Measurements from ENCODE around the gene HAPLN1. TPM values are rescaled to one million over a fixed set of nuclear protein-coding genes. Genes with fewer than 3 reads are reported as not detected.
A peak's percentile ranks its signal among the peaks of the same experiment; 100 is the strongest.

HAPLN1 gene
- not detected for total RNA-seq
- not detected for polyA plus RNA-seq
- total RNA-seq: not detected

DNA sequence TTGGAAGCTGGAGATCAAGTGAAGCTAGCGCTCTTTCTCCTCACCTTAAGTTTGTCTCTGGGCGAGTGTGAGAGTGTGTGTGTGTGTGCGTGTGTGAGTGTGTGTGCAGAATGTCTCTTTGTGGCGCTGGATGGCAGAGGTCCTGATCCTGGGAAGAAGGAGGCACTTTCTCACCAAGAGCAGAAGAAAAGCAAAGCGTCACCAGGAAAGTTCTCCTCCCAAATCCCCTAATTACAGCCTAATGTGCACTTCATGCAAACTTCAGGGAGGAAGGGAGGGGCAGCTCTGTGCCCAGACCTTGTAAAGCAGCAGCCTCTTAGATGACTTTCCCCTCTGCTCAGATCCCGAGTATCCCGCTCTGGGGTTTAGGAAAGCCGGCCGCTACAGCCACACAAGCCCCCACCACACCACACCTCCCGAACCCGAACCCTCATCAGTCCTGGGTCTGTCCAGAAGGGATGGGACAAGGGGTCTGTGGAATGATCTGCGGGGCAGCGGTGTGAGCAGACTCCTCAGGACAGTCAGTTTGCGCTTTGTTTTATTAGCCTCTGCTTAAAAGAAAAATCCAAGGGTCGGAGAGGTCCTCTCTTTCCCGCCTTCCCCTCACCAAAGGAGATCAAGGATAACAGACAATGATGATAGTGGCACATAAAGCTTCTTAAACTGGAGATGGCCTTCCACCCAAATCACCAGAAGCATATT, at the start of gene HAPLN1:
TSS of gene HAPLN1 (minus strand) at position 20 of the 702 bp plus-strand sequence. CDS start 47,332 bp downstream, outside the sequence.
- Mint-ChIP-seq H3K4me3 (peak within 1 kb of the TSS in 9 of 10 donors; percentile 69 to 89 (median 76)), H3K27ac (no peak within 1 kb of the TSS), H3K4me1 (peaks cover 5 to 18% (median 13%) of the 10 kb centered on the region in 7 donors), H3K9me3 (no peaks in the 10 kb centered on the region), H3K36me3 (no peaks in the 10 kb centered on the region), H3K27me3 (peaks cover 40 to 73% (median 57%) of the 10 kb centered on the region in 5 donors)
- no peak within 1 kb of the TSS for H3K4me3 ChIP-seq (ENCODE audit: low read length)
- no peaks in the 10 kb centered on the region for H3K4me1 ChIP-seq (ENCODE audit: control insufficient read depth in 2 of 2, insufficient read depth in 2 of 2, low read length in 2 of 2)
- no peaks in the 10 kb centered on the region for H3K36me3 ChIP-seq (ENCODE audit: control insufficient read depth in 2 of 3, insufficient read depth in 3 of 3, low read length in 3 of 3)
- no peak for DNase-seq
- no peaks in the 10 kb centered on the region for H3K9me3 ChIP-seq (ENCODE audit: control insufficient read depth in 2 of 3, low read length in 3 of 3)
- no peak for ATAC-seq
- peaks cover 0 to 9% of the 10 kb centered on the region in 2 donors for H3K27me3 ChIP-seq (ENCODE audit: control insufficient read depth in 2 of 2, insufficient read depth in 2 of 2, low read length in 2 of 2)
- H3K27ac ChIP-seq (ENCODE audit: low read depth, low read length): no peak within 1 kb of the TSS
- ChIA-PET POLR2A (no interaction called here), CTCF (interaction anchor here (0.7 kb wide), 1 partner anchor 518 kb away, joined by 3 read pairs; no protein-coding TSS in a partner anchor)
- intact Hi-C loops (cut with micrococcal nuclease): no loop called here

GRCh38 chr5:83767409-83767992, 46.8 kb upstream of the HAPLN1 start:
- no peak overlapping the region for H3K4me3 Mint-ChIP-seq
- Histone ChIP-seq H3K4me1 (ENCODE audit: control insufficient read depth in 2 of 2, insufficient read depth in 2 of 2, low read length in 2 of 2) (no peaks in the 10 kb centered on the region), H3K27ac (ENCODE audit: low read depth, low read length) (no peak overlapping the region), H3K36me3 (ENCODE audit: control insufficient read depth in 2 of 3, insufficient read depth in 3 of 3, low read length in 3 of 3) (no peaks in the 10 kb centered on the region), H3K4me3 (ENCODE audit: low read length) (no peak overlapping the region), H3K27me3 (ENCODE audit: control insufficient read depth in 2 of 2, insufficient read depth in 2 of 2, low read length in 2 of 2) (no peaks in the 10 kb centered on the region), H3K9me3 (ENCODE audit: control insufficient read depth in 2 of 3, low read length in 3 of 3) (peaks cover 0 to 3% (median 0%) of the 10 kb centered on the region in 3 experiments)
- peaks cover 0 to 5% (median 0%) of the 10 kb centered on the region in 5 donors for H3K27me3 Mint-ChIP-seq
- H3K9me3 Mint-ChIP-seq: peaks cover 0 to 21% (median 8%) of the 10 kb centered on the region in 11 donors
- ATAC-seq (no peak), DNase-seq (no peak)
- ChIA-PET CTCF (no interaction called here), POLR2A (no interaction called here)
- intact Hi-C loops (cut with micrococcal nuclease): no loop called here
- H3K36me3 Mint-ChIP-seq: no peaks in the 10 kb centered on the region
- no peak overlapping the region for H3K27ac Mint-ChIP-seq
- H3K4me1 Mint-ChIP-seq: no peaks in the 10 kb centered on the region

GRCh38 chr5:83764101-83764500, 43.4 kb upstream of the HAPLN1 start:
- H3K4me1 Mint-ChIP-seq: no peaks in the 10 kb centered on the region
- H3K27ac Mint-ChIP-seq: no peak overlapping the region
- POLR2A ChIA-PET: no interaction called here

GRCh38 chr5:83760579-83760978, 39.9 kb upstream of the HAPLN1 start:
- POLR2A ChIA-PET: no interaction called here
- no peaks in the 10 kb centered on the region for H3K36me3 Mint-ChIP-seq
- CTCF ChIA-PET: no interaction called here
- H3K27ac Mint-ChIP-seq: no peak overlapping the region
- no peaks in the 10 kb centered on the region for H3K4me1 ChIP-seq (ENCODE audit: control insufficient read depth in 2 of 2, insufficient read depth in 2 of 2, low read length in 2 of 2)
- no peak for DNase-seq
- no peak for ATAC-seq
- no peak overlapping the region for H3K4me3 ChIP-seq (ENCODE audit: low read length)
- no peaks in the 10 kb centered on the region for H3K27me3 ChIP-seq (ENCODE audit: control insufficient read depth in 2 of 2, insufficient read depth in 2 of 2, low read length in 2 of 2)
- no peak overlapping the region for H3K4me3 Mint-ChIP-seq
- no peak overlapping the region for H3K27ac ChIP-seq (ENCODE audit: low read depth, low read length)
- peaks cover 0 to 5% (median 0%) of the 10 kb centered on the region in 11 donors for H3K9me3 Mint-ChIP-seq
- intact Hi-C loops (cut with micrococcal nuclease): no loop called here
- H3K9me3 ChIP-seq (ENCODE audit: control insufficient read depth in 2 of 3, low read length in 3 of 3): no peaks in the 10 kb centered on the region
- no peaks in the 10 kb centered on the region for H3K36me3 ChIP-seq (ENCODE audit: control insufficient read depth in 2 of 3, insufficient read depth in 3 of 3, low read length in 3 of 3)
- no peaks in the 10 kb centered on the region for H3K4me1 Mint-ChIP-seq
- H3K27me3 Mint-ChIP-seq: peaks cover 0 to 8% (median 0%) of the 10 kb centered on the region in 5 donors

More at GRCh38 chr5:83764101-83764500, 43.4 kb upstream of the HAPLN1 start:
- Histone ChIP-seq H3K27me3 (ENCODE audit: control insufficient read depth in 2 of 2, insufficient read depth in 2 of 2, low read length in 2 of 2) (no peaks in the 10 kb centered on the region), H3K36me3 (ENCODE audit: control insufficient read depth in 2 of 3, insufficient read depth in 3 of 3, low read length in 3 of 3) (no peaks in the 10 kb centered on the region), H3K27ac (ENCODE audit: low read depth, low read length) (no peak overlapping the region), H3K9me3 (ENCODE audit: control insufficient read depth in 2 of 3, low read length in 3 of 3) (peaks cover 0 to 3% (median 0%) of the 10 kb centered on the region in 3 experiments), H3K4me3 (ENCODE audit: low read length) (no peak overlapping the region), H3K4me1 (ENCODE audit: control insufficient read depth in 2 of 2, insufficient read depth in 2 of 2, low read length in 2 of 2) (no peaks in the 10 kb centered on the region)
- H3K36me3 Mint-ChIP-seq: no peaks in the 10 kb centered on the region
- intact Hi-C loops (cut with micrococcal nuclease): no loop called here
- no peak overlapping the region for H3K4me3 Mint-ChIP-seq
- peaks cover 0 to 21% (median 8%) of the 10 kb centered on the region in 11 donors for H3K9me3 Mint-ChIP-seq
- H3K27me3 Mint-ChIP-seq: peaks cover 0 to 3% (median 0%) of the 10 kb centered on the region in 5 donors
- DNase-seq (no peak), ATAC-seq (no peak)
- CTCF ChIA-PET: no interaction called here

DNA sequence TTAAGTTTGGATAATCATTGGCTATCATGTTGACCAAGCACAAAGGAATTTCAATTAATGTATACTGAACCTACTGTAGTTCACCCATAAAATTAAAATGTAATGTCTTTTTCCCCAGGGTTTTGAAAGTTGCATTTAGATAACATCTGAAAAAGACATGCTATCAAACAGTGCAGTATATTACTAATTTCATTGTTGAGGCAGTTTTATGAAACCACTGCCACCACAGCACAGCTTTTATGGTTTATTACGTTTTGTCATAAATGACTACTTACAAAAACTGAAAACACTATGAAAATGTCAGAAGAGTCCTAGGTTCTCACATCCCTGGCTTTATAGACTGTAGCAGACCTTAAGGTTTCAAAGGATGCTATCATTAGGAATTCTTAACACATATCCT, 32.0 kb upstream of the HAPLN1 start:
- intact Hi-C loops (cut with micrococcal nuclease): no loop called here
- CTCF ChIA-PET: no interaction called here

DNA sequence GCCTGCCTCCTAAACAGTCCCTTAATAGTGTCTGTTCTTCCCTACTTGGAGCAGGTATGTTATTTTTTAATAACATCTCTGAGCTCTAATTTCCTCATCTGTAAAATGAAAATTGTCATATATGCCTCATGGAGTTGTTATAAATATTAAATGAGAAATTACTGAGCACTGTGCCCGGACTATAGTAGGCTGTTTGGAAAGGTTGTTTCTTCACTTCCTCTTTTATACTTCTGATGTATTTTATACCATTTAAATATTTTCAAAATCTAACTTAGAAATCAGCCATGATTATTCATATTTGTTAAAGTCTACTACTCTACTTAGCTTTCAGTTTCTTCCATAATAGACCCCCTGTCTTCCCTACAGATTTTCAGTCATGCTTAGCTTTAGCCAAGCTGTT, 30.5 kb upstream of the HAPLN1 start:
- Histone ChIP-seq H3K4me1 (ENCODE audit: control insufficient read depth in 2 of 2, insufficient read depth in 2 of 2, low read length in 2 of 2) (no peaks in the 10 kb centered on the region), H3K27ac (ENCODE audit: low read depth, low read length) (no peak overlapping the region), H3K4me3 (ENCODE audit: low read length) (no peak overlapping the region), H3K36me3 (ENCODE audit: control insufficient read depth in 2 of 3, insufficient read depth in 3 of 3, low read length in 3 of 3) (no peaks in the 10 kb centered on the region), H3K9me3 (ENCODE audit: control insufficient read depth in 2 of 3, low read length in 3 of 3) (no peaks in the 10 kb centered on the region), H3K27me3 (ENCODE audit: control insufficient read depth in 2 of 2, insufficient read depth in 2 of 2, low read length in 2 of 2) (no peaks in the 10 kb centered on the region)
- ChIA-PET POLR2A (no interaction called here), CTCF (no interaction called here)
- peaks cover 0 to 6% (median 0%) of the 10 kb centered on the region in 5 donors for H3K27me3 Mint-ChIP-seq
- intact Hi-C loops (cut with micrococcal nuclease): no loop called here
- peaks cover 0 to 30% (median 11%) of the 10 kb centered on the region in 11 donors for H3K9me3 Mint-ChIP-seq
- H3K27ac Mint-ChIP-seq: no peak overlapping the region
- peaks cover 0 to 1% (median 0%) of the 10 kb centered on the region in 7 donors for H3K4me1 Mint-ChIP-seq
- H3K36me3 Mint-ChIP-seq: peaks cover 0 to 4% (median 0%) of the 10 kb centered on the region in 5 donors
- no peak overlapping the region for H3K4me3 Mint-ChIP-seq
- no peak for DNase-seq
- no peak for ATAC-seq

More for the DNA sequence above, 32.0 kb upstream of the HAPLN1 start:
- Mint-ChIP-seq H3K9me3 (peaks cover 0 to 34% (median 12%) of the 10 kb centered on the region in 11 donors), H3K27ac (no peak overlapping the region), H3K4me3 (no peak overlapping the region), H3K4me1 (no peaks in the 10 kb centered on the region), H3K36me3 (peaks cover 0 to 4% (median 0%) of the 10 kb centered on the region in 5 donors), H3K27me3 (peaks cover 0 to 6% (median 0%) of the 10 kb centered on the region in 5 donors)
- Histone ChIP-seq H3K4me1 (ENCODE audit: control insufficient read depth in 2 of 2, insufficient read depth in 2 of 2, low read length in 2 of 2) (no peaks in the 10 kb centered on the region), H3K27ac (ENCODE audit: low read depth, low read length) (no peak overlapping the region), H3K27me3 (ENCODE audit: control insufficient read depth in 2 of 2, insufficient read depth in 2 of 2, low read length in 2 of 2) (no peaks in the 10 kb centered on the region), H3K4me3 (ENCODE audit: low read length) (no peak overlapping the region), H3K9me3 (ENCODE audit: control insufficient read depth in 2 of 3, low read length in 3 of 3) (no peaks in the 10 kb centered on the region), H3K36me3 (ENCODE audit: control insufficient read depth in 2 of 3, insufficient read depth in 3 of 3, low read length in 3 of 3) (no peaks in the 10 kb centered on the region)
- DNase-seq (no peak), ATAC-seq (no peak)
- POLR2A ChIA-PET: no interaction called here

Measured in naive thymus-derived CD4-positive, alpha-beta T cell (primary cell).